Mucosa of stomach (tissue), 1 donor: ENCODE results near the gene SENP1.

Experiments
- H3K27me3 ChIP-seq: one replicate; pipeline ENCODE4 v1.7.0; 2013; ENCODE audit warnings: mild to moderate bottlenecking, low read length; ENCODE audit not compliant: control insufficient read depth, insufficient read depth
- H3K36me3 ChIP-seq: one replicate; pipeline ENCODE4 v1.7.0; 2013; ENCODE audit warnings: low read length; ENCODE audit not compliant: control insufficient read depth, insufficient read depth
- H3K4me1 ChIP-seq: one replicate; pipeline ENCODE4 v1.7.0; 2013; ENCODE audit warnings: mild to moderate bottlenecking, low read length; ENCODE audit not compliant: control insufficient read depth, insufficient read depth
- H3K4me3 ChIP-seq: one replicate; pipeline ENCODE4 v1.7.0; 2013; ENCODE audit warnings: low read length
- H3K9ac ChIP-seq: one replicate; pipeline ENCODE4 v1.7.0; 2013; ENCODE audit warnings: mild to moderate bottlenecking, low read length, moderate library complexity
- H3K9me3 ChIP-seq: one replicate; pipeline ENCODE4 v1.7.0; 2013; ENCODE audit warnings: mild to moderate bottlenecking, low read length, moderate library complexity; ENCODE audit not compliant: control insufficient read depth
- donor health status: Pancreatic carcinoma.

Gene SENP1

GRCh38 chr12:48105867-48106680, at the start of gene SENP1:
Gene SENP1, minus strand, starts transcription at chr12:48106079. Its CDS starts 4,607 bp downstream, at chr12:48101472.
- Histone ChIP-seq H3K4me3 (peak within 1 kb of the TSS; percentile 90), H3K36me3 (no peaks in the 10 kb centered on the region), H3K27me3 (no peaks in the 10 kb centered on the region), H3K4me1 (peaks cover 9% of the 10 kb centered on the region), H3K9me3 (no peaks in the 10 kb centered on the region), H3K9ac (peak within 1 kb of the TSS; percentile 88)

- H3K4me1 ChIP-seq: no peaks in the 10 kb centered on the region
- no peak overlapping the region for H3K9ac ChIP-seq
- H3K27me3 ChIP-seq: no peaks in the 10 kb centered on the region
- no peaks in the 10 kb centered on the region for H3K9me3 ChIP-seq
- peaks cover 14% of the 10 kb centered on the region for H3K36me3 ChIP-seq
- no peak overlapping the region for H3K4me3 ChIP-seq
Observed at GRCh38 chr12:48151103-48151771, 45.4 kb upstream of the SENP1 start.

GRCh38 chr12:48145981-48146380, 40.1 kb upstream of the SENP1 start:
- Histone ChIP-seq H3K4me3 (no peak overlapping the region), H3K9me3 (no peaks in the 10 kb centered on the region), H3K27me3 (no peaks in the 10 kb centered on the region), H3K9ac (no peak overlapping the region), H3K36me3 (peaks cover 14% of the 10 kb centered on the region), H3K4me1 (no peaks in the 10 kb centered on the region)

- no peak overlapping the region for H3K9ac ChIP-seq
- H3K9me3 ChIP-seq: no peaks in the 10 kb centered on the region
- no peaks in the 10 kb centered on the region for H3K27me3 ChIP-seq
- no peaks in the 10 kb centered on the region for H3K4me1 ChIP-seq
- H3K4me3 ChIP-seq: no peak overlapping the region
- no peaks in the 10 kb centered on the region for H3K36me3 ChIP-seq
Observed at GRCh38 chr12:48143898-48144297, 38.0 kb upstream of the SENP1 start.

GRCh38 chr12:48142818-48143674, 37.2 kb upstream of the SENP1 start:
- Histone ChIP-seq H3K4me1 (no peaks in the 10 kb centered on the region), H3K9ac (no peak overlapping the region), H3K9me3 (no peaks in the 10 kb centered on the region), H3K36me3 (no peaks in the 10 kb centered on the region), H3K27me3 (no peaks in the 10 kb centered on the region), H3K4me3 (no peak overlapping the region)

GRCh38 chr12:48135027-48135426, 29.1 kb upstream of the SENP1 start:
- Histone ChIP-seq H3K27me3 (no peaks in the 10 kb centered on the region), H3K4me1 (no peaks in the 10 kb centered on the region), H3K36me3 (peaks cover 5% of the 10 kb centered on the region), H3K9me3 (no peaks in the 10 kb centered on the region), H3K9ac (no peak overlapping the region), H3K4me3 (no peak overlapping the region)

- no peaks in the 10 kb centered on the region for H3K9me3 ChIP-seq
- H3K27me3 ChIP-seq: no peaks in the 10 kb centered on the region
- no peak overlapping the region for H3K4me3 ChIP-seq
- peaks cover 5% of the 10 kb centered on the region for H3K36me3 ChIP-seq
- no peaks in the 10 kb centered on the region for H3K4me1 ChIP-seq
- H3K9ac ChIP-seq: no peak overlapping the region
Observed at GRCh38 chr12:48132826-48133225, 26.9 kb upstream of the SENP1 start.

GRCh38 chr12:48131517-48131916, 25.6 kb upstream of the SENP1 start:
- no peak overlapping the region for H3K9ac ChIP-seq
- H3K27me3 ChIP-seq: no peaks in the 10 kb centered on the region
- H3K4me3 ChIP-seq: no peak overlapping the region
- no peaks in the 10 kb centered on the region for H3K4me1 ChIP-seq
- H3K36me3 ChIP-seq: peaks cover 5% of the 10 kb centered on the region
- no peaks in the 10 kb centered on the region for H3K9me3 ChIP-seq

- Histone ChIP-seq H3K27me3 (no peaks in the 10 kb centered on the region), H3K9me3 (no peaks in the 10 kb centered on the region), H3K4me3 (no peak overlapping the region), H3K36me3 (no peaks in the 10 kb centered on the region), H3K4me1 (no peaks in the 10 kb centered on the region), H3K9ac (no peak overlapping the region)
Observed at GRCh38 chr12:48129376-48129775, 23.5 kb upstream of the SENP1 start.

GRCh38 chr12:48128800-48129199, 22.9 kb upstream of the SENP1 start:
- Histone ChIP-seq H3K36me3 (no peaks in the 10 kb centered on the region), H3K4me1 (no peaks in the 10 kb centered on the region), H3K9ac (no peak overlapping the region), H3K4me3 (no peak overlapping the region), H3K9me3 (no peaks in the 10 kb centered on the region), H3K27me3 (no peaks in the 10 kb centered on the region)

- no peaks in the 10 kb centered on the region for H3K9me3 ChIP-seq
- H3K4me3 ChIP-seq: no peak overlapping the region
- no peaks in the 10 kb centered on the region for H3K36me3 ChIP-seq
- no peak overlapping the region for H3K9ac ChIP-seq
- no peaks in the 10 kb centered on the region for H3K27me3 ChIP-seq
- no peaks in the 10 kb centered on the region for H3K4me1 ChIP-seq
Observed at GRCh38 chr12:48126953-48127630, 21.2 kb upstream of the SENP1 start.
